OCI-LY7 (cell line): Measurements from ENCODE around the gene DOC2A. TPM values are rescaled to one million over a fixed set of nuclear protein-coding genes. Genes with fewer than 3 reads are reported as not detected.

Experiments used
- BruUV-seq: library from RNA; stranded (reverse); fragments of 400-500 nt; replicated peaks from 2 replicates; lab custom pipeline; 2021; lab: Mats Ljungman, UMichigan
- CTCF ChIA-PET: fragments of 300-600 bp; sonication (Branson Sonifier 250); formaldehyde crosslinking; loops from one replicate; lab custom pipeline; 2022; ENCODE audit warnings: antibody characterized with exemption; ENCODE audit not compliant: unreplicated experiment; lab: Charles Lee
- POLR2A ChIA-PET: fragments of 300-600 bp; sonication (Branson Sonifier 250); formaldehyde crosslinking; loops from one replicate; lab custom pipeline; 2022; ENCODE audit warnings: antibody characterized with exemption; lab: Charles Lee
- DNase-seq: peaks from one replicate; pipeline ENCODE4 v3.0.0-alpha.2; 2015; ENCODE audit warnings: low spot score
- H2AFZ ChIP-seq: fragments of 200-600 bp; sonication (generic), shearing (Covaris generic); 2 replicates; pipeline ENCODE4 v1.6.1; 2014; ENCODE audit warnings: mild to moderate bottlenecking, antibody characterized with exemption, low read length, moderate library complexity
- H3K27ac ChIP-seq: fragments of 200-600 bp; sonication (generic); 2 replicates; pipeline ENCODE4 v1.5.1; 2014; ENCODE audit warnings: mixed run types, low read depth, mild to moderate bottlenecking, moderate library complexity, low read length, inconsistent platforms; ENCODE audit not compliant: poor library complexity, severe bottlenecking
- H3K36me3 ChIP-seq: fragments of 200-600 bp; sonication (generic); 2 replicates; pipeline ENCODE4 v1.6.1; 2014; ENCODE audit warnings: mild to moderate bottlenecking, antibody characterized with exemption, low read length, moderate library complexity, mixed read lengths; ENCODE audit not compliant: insufficient read depth
- H3K4me1 ChIP-seq: fragments of 200-600 bp; sonication (generic); 2 replicates; pipeline ENCODE4 v1.5.1; 2014; ENCODE audit warnings: mild to moderate bottlenecking, low read length; ENCODE audit not compliant: insufficient read depth, poor library complexity, severe bottlenecking
- H3K4me2 ChIP-seq: fragments of 200-600 bp; sonication (generic); 2 replicates; pipeline ENCODE4 v1.6.1; 2014; ENCODE audit warnings: mild to moderate bottlenecking, low read length
- H3K4me3 ChIP-seq: fragments of 200-600 bp; sonication (generic); 2 replicates; pipeline ENCODE4 v1.5.1; 2014; ENCODE audit warnings: mild to moderate bottlenecking, low read depth, low read length; ENCODE audit not compliant: poor library complexity, severe bottlenecking
- H3K79me2 ChIP-seq: fragments of 200-600 bp; sonication (generic); 2 replicates; pipeline ENCODE4 v1.6.1; 2016; ENCODE audit warnings: low read depth, mild to moderate bottlenecking, low read length, moderate library complexity, mixed read lengths; ENCODE audit not compliant: insufficient read depth
- H3K9me2 ChIP-seq: fragments of 200-600 bp; sonication (generic); 2 replicates; pipeline ENCODE4 v1.6.1; 2016; ENCODE audit warnings: mild to moderate bottlenecking, low read length, mixed read lengths; ENCODE audit not compliant: insufficient read depth
- H3K9me3 ChIP-seq: fragments of 200-600 bp; sonication (generic); 2 replicates; pipeline ENCODE4 v1.6.1; 2014; ENCODE audit warnings: mild to moderate bottlenecking, mixed run types, low read length, mixed read lengths
- H4K20me1 ChIP-seq: fragments of 200-600 bp; sonication (generic); 2 replicates; pipeline ENCODE4 v1.6.1; 2014; ENCODE audit warnings: mild to moderate bottlenecking, antibody characterized with exemption, low read length, moderate library complexity, mixed read lengths; ENCODE audit not compliant: insufficient read depth
- EZH2phosphoT487 ChIP-seq: fragments of 200-600 bp; sonication (generic); IDR thresholded peaks from 2 replicates; pipeline ENCODE4 v1.6.1; 2018; ENCODE audit warnings: low read depth, borderline replicate concordance, mild to moderate bottlenecking, mixed run types, antibody characterized with exemption, low read length, moderate library complexity, mixed read lengths
- intact Hi-C: fragments of 100-400 bp; cut with micrococcal nuclease; formaldehyde crosslinking; loops from one replicate; pipeline ENCODE4 v1.10.0; 2022; ENCODE audit not compliant: unreplicated experiment
- total RNA-seq, 2 experiments: library from RNA; depleted of rRNA in 1 of 2; stranded (reverse); fragments of >200 nt in 1 of 2; shearing (Covaris generic) in 1 of 2; gene quantifications; 2 replicates each; pipeline ENCODE4 v1.2.3, GENCODE V29; 2014 to 2022
- TF ChIP-seq, protein P1 (sequence below): fragments of 200-600 bp; sonication (generic); conservative IDR thresholded peaks from 2 replicates; pipeline ENCODE4 v1.5.1; 2014; ENCODE audit warnings: mild to moderate bottlenecking, antibody characterized with exemption, low read length, moderate library complexity, mixed read lengths

Gene DOC2A
- total RNA-seq, 2 experiments from 2014 or later = 0.91 TPM; not detected in 1

DNA sequence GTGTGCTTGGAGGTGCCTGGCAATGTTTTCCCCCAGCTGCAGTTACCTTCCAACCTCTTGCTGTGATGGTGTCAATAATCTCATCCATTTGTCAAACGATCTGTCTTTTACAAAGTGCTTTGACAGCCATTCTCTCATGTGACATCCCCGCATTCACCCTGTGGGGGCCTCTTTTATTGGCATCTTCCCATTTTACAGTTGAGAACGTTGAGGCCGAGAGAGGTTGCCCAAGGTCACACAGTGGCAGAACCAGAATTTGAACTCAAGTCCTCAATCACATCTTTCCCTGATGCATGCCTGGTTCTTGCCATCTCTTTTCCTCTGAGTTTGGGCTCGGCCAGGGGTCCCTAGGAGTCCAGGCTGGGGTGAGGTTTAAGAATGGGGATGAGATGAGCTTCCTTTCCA is 35.7 kb downstream of the DOC2A start:
- Histone ChIP-seq H3K4me2 (peak overlapping the region; percentile 100), H4K20me1 (0 out of 2 replicates have a peak, but pooled peaks cover 12% of the 10 kb centered on the region), H3K4me1 (peaks cover 34% of the 10 kb centered on the region), H3K9me2 (no peaks in the 10 kb centered on the region), H3K27ac (peak overlapping the region; percentile 6), H3K79me2 (peaks cover 34% of the 10 kb centered on the region), H3K36me3 (peaks cover 48% of the 10 kb centered on the region), H2AFZ (no peak overlapping the region), H3K4me3 (peak overlapping the region; percentile 99), H3K9me3 (no peaks in the 10 kb centered on the region)
- CTCF ChIA-PET = interaction anchor here (0.6 kb wide), 1 partner anchor 231 kb away, joined by 3 read pairs; no protein-coding TSS in a partner anchor
- no TSS peak for BruUV-seq
- POLR2A ChIA-PET = interaction anchor here (0.5 to 2.1 kb wide), 6 partner anchors 11 to 242 kb away, joined by 3 to 7 read pairs (median 4); partner anchors contain the start of genes HIRIP3, KCTD13 and TMEM219
- no peak for TF ChIP-seq EZH2phosphoT487
- TF ChIP-seq, protein P1, sequence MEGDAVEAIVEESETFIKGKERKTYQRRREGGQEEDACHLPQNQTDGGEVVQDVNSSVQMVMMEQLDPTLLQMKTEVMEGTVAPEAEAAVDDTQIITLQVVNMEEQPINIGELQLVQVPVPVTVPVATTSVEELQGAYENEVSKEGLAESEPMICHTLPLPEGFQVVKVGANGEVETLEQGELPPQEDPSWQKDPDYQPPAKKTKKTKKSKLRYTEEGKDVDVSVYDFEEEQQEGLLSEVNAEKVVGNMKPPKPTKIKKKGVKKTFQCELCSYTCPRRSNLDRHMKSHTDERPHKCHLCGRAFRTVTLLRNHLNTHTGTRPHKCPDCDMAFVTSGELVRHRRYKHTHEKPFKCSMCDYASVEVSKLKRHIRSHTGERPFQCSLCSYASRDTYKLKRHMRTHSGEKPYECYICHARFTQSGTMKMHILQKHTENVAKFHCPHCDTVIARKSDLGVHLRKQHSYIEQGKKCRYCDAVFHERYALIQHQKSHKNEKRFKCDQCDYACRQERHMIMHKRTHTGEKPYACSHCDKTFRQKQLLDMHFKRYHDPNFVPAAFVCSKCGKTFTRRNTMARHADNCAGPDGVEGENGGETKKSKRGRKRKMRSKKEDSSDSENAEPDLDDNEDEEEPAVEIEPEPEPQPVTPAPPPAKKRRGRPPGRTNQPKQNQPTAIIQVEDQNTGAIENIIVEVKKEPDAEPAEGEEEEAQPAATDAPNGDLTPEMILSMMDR = no peak
- DNase-seq = no peak
- intact Hi-C loops = no loop called here

- no peak for DNase-seq
- peaks cover 46% of the 10 kb centered on the region for H3K36me3 ChIP-seq
- no TSS peak for BruUV-seq
- peak overlapping the region; percentile 100 for H3K4me2 ChIP-seq
- H3K27ac ChIP-seq = peak overlapping the region; percentile 69
- 0 out of 2 replicates have a peak, but pooled peaks cover 12% of the 10 kb centered on the region for H4K20me1 ChIP-seq
- H2AFZ ChIP-seq = peak overlapping the region; percentile 75; the same call in 1 of the 2 replicates
- H3K9me2 ChIP-seq = no peaks in the 10 kb centered on the region
- TF ChIP-seq, protein P1 = no peak
- no peak for TF ChIP-seq EZH2phosphoT487
- CTCF ChIA-PET = interaction anchor here (0.5 to 0.6 kb wide), 2 partner anchors 181 to 231 kb away, joined by 3 read pairs; no protein-coding TSS in a partner anchor
- H3K4me1 ChIP-seq = peaks cover 34% of the 10 kb centered on the region
- POLR2A ChIA-PET = interaction anchor here (0.5 to 3.8 kb wide), 8 partner anchors 11 to 242 kb away, joined by 3 to 56 read pairs (median 3); partner anchors contain the start of gene TMEM219
- H3K4me3 ChIP-seq = peak overlapping the region; percentile 99
- intact Hi-C loops = loop anchor here (5.0 kb wide), 1 partner anchor 157 kb away; the partner anchor contains the start of gene PAGR1
- no peaks in the 10 kb centered on the region for H3K9me3 ChIP-seq
- peaks cover 34% of the 10 kb centered on the region for H3K79me2 ChIP-seq
Measured at GRCh38 chr16:29974291-29975133, 36.3 kb downstream of the DOC2A start.
